HG03457 (cell line): ENCODE data around the gene PLXND1.
"Not testable (repeated sequence)": the region's sequence is repeated elsewhere in the genome, so short reads cannot be mapped to it uniquely, and the experiment has no call there.

Experiments
- ATAC-seq: cut with Tn5 transposase; IDR thresholded peaks from one replicate; pipeline ENCODE4 v1.9.1; 2021; ENCODE audit warnings: moderate number of reproducible peaks; ENCODE audit not compliant: unreplicated experiment

PLXND1 gene

GRCh38 chr3:129532261-129532660, 74.2 kb downstream of the PLXND1 start:
- ATAC-seq: no peak

DNA sequence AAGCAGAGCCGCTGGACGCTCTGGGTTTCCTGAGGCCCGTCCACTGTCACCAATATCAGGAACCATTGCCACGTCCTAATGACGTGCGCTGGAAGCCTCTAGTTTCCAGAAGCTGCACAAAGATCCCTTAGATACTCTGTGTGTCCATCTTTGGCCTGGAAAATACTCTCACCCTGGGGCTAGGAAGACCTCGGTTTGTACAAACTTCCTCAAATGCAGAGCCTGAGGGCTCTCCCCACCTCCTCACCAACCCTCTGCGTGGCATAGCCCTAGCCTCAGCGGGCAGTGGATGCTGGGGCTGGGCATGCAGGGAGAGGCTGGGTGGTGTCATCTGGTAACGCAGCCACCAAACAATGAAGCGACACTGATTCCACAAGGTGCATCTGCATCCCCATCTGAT, 74.8 kb downstream of the PLXND1 start:
- no peak for ATAC-seq

DNA sequence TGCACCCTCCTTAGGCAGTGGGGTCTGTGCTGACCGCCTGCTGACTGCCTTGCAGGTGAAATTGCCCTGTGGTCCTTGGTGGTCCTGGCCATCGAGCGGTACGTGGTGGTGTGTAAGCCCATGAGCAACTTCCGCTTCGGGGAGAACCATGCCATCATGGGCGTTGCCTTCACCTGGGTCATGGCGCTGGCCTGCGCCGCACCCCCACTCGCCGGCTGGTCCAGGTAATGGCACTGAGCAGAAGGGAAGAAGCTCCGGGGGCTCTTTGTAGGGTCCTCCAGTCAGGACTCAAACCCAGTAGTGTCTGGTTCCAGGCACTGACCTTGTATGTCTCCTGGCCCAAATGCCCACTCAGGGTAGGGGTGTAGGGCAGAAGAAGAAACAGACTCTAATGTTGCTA, 75.7 kb downstream of the PLXND1 start:
- ATAC-seq: no peak

- ATAC-seq: no peak
Measured at GRCh38 chr3:129530251-129530791, 76.2 kb downstream of the PLXND1 start.

GRCh38 chr3:129529436-129530210, 76.9 kb downstream of the PLXND1 start:
- ATAC-seq: no peak

- no peak for ATAC-seq
Measured at GRCh38 chr3:129528589-129529100, 77.8 kb downstream of the PLXND1 start, which contains the start of gene RHO. RHO (plus strand) TSS chr3:129528639; CDS start chr3:129528734, 95 bp downstream.

GRCh38 chr3:129527262-129527661, 79.2 kb downstream of the PLXND1 start:
- no peak for ATAC-seq

- ATAC-seq: peak; percentile 65
Measured at GRCh38 chr3:129526121-129526900, 80.2 kb downstream of the PLXND1 start.

DNA sequence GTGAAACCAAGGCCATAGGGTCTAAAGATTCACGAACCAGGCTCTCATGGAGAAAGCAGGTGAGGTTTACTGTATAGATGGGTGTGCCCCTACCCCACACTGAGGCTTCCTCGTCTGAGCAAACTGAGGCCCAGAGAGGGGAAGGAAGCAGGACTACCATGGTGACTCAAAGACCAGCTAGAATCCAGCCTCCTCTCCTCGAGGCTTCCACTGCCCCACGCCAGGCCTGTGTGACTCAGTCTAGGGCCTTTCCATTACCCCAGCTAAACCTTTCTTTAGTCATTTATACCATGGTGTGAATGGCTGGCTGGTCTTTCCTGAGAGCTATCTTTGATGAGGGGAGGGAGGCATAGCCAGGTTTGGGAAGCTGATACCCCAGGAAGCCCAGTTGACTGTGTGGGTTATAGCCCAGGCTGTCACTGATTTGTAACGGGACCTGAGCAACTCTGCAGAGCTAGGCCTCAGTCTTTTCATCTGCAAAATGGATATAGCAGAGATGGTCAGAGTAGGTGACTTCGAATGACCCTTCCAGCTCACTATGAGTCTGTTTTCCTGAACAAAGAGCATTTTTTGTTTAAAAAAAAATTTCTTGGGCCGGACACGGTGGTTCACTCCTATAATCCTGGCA, 81.0 kb downstream of the PLXND1 start:
- no peak for ATAC-seq

- ATAC-seq: no peak
Measured at GRCh38 chr3:129524081-129524480, 82.4 kb downstream of the PLXND1 start.

DNA sequence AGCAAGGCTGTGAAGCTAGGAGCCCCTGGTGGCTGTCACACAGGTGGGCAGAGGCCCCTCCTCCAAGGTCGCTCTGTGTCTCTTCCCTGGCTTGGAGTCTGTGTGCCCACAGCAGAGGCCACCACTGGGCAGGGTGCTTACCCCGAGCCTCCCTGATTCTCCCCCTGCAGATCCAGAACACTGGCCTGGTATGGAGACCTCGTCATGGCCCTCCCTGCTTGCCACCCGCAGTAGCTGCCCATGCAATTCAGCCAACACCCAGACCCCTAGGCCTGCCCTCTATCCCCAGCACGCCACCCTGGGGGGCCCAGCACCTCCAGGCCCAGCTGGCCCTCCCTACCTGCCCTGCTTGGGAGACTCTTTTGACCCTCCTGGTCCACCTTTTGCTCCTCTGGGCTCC, 83.5 kb downstream of the PLXND1 start:
- no peak for ATAC-seq

- ATAC-seq: no peak
Measured at GRCh38 chr3:129521611-129522010, 84.9 kb downstream of the PLXND1 start.

DNA sequence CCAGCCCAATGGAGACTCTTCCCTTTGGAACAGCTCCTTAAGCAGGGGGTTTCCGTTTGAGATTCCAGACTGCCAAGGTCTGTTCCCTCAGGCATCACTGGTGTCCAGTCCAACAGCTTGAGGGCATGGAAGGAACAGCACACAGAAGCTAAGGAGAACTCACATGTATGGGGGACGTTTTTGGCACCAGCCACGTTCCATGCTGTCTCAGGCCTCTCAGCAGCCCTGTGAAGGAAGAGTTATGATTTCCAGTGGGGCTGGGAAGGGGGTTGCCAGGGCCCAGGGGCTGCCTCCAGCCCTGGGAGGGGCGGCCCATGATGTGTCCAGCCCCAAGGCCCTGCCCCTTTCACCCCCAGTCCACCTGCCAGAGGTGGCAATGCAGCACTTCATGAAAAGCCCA, 85.5 kb downstream of the PLXND1 start:
- ATAC-seq: no peak

DNA sequence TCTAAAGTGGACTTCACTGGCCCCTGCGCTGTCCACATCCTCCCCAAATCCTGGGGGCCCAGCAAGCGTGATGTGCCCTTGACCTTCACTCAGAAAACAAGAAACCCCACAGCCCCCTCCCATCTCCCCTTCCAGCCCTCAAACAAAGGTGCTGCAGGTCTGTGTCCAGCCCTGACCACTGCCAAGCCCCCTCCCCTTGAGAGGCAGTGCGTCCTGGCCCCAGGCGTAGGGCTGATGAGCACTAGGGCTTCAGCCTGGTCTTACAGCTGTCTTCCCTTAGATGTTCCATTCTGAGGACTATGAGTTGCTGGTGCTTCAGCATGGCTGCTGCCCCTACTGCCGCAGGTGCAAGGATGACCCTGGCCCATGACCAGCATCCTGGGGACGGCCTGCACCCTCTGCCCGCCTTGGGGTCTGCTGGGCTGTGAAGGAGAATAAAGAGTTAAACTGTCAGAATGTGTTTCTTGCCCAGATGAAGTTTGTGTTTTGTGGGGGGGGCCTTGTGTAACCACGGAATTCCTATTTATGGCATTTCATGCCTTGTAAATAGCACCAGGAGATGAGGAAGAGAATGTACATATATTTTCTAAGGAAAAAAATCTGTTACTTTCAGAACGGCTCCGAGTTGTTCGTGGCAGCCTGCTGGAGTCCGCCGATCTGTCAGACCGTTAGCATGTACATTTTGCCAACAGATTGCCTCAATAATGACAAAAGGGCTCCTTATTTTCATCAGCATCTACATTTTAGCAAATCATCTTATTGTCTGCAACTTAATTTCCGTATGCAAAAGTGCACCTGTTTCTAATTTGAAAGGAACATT, 86.4 kb downstream of the PLXND1 start:
- no peak for ATAC-seq

DNA sequence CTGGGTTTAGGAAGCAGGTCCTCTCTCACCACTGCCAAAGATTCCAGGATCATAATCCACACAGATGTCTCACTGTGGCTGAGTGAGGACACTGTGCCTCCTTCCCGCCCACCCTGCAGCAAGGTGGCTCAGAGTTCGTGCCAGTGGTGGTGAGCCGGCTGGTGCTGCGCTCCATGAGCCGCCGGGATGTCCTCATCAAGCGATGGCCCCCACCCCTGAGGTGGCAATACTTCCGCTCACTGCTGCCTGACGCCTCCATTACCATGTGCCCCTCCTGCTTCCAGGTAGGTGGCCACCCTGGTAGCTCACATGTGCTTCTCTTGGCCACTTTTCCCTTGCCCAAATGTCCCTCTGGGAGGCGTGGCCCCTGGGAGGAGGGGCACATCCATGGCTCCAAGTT, 87.0 kb downstream of the PLXND1 start:
- no peak for ATAC-seq

- no peak for ATAC-seq
Measured at GRCh38 chr3:129518581-129518980, 87.9 kb downstream of the PLXND1 start.

DNA sequence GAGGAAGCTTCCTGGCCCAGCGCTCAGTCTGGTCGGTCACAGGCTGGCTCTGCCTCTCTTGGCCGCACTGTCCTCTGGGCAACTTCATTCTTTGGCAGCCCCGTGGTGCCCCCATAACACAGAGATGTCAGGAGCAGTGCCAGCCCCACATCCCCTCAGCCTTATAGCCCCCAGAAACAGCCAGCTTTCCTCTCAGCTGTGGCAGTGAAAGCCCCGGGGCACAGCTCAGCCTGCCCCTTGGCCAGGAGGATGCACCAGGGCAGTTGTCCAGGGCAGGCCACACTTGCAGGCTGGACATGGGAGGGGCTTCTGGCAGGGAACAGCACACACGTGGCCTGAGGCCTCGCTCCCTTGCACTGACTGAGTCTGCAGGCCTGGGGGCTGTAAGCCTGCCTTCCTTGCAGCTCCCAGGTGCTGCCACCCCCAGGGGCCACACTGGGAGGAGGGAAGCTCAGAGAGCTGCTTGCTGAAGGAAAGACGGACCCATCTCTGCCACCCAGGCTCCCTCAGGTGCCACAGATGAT, 88.4 kb downstream of the PLXND1 start:
- ATAC-seq: no peak

GRCh38 chr3:129517516-129517915, 89.0 kb downstream of the PLXND1 start:
- no peak for ATAC-seq

DNA sequence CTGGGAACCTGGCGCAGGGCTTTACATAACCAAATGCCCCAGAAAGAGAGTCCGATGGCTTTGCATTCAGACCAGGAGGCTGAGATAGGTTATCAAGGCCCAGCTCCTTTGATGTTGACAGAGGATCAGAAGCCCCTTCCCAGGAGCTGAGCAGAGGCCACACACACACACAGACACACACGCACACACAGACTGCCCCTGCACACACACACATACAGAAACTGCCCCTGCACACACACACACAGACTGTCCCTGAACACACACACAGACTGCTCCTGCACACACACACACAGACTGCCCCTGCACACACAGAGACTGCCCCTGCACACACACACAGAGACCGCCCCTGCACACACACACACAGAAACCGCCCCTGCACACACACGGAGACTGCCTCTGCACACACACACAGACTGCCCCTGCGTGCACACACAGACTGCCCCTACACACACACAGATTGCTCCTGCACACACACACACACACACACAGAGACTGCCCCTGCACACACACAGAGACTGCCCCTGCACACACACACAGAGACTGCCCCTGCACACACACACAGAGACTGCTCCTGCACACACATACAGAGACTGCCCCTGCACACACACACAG, 90.5 kb downstream of the PLXND1 start:
- ATAC-seq: not testable (repeated sequence)
